Endothelial cell of umbilical vein (primary cell): Measurements from ENCODE around the gene ACKR3. TPM values are rescaled to one million over a fixed set of nuclear protein-coding genes. Genes with fewer than 3 reads are reported as not detected.
A peak's percentile ranks its signal among the peaks of the same experiment; 100 is the strongest.

Experiments
- BruUV-seq: library from RNA; stranded (reverse); fragments of 400-500 nt; replicated peaks from 2 replicates; lab custom pipeline; 2021; lab: Mats Ljungman, UMichigan
- CTCF ChIA-PET: fragments of 300-600, 350-600 bp; sonication (Branson Sonifier 250); formaldehyde crosslinking; loops from one replicate; lab custom pipeline; 2021; ENCODE audit warnings: antibody characterized with exemption, inconsistent platforms; lab: Charles Lee
- POLR2A ChIA-PET: fragments of 300-600, 350-600 bp; sonication (Branson Sonifier 250); formaldehyde crosslinking; loops from one replicate; lab custom pipeline; 2021; ENCODE audit warnings: antibody characterized with exemption, inconsistent platforms; lab: Charles Lee
- DNase-seq: peaks from one replicate; pipeline ENCODE4 v3.0.0-alpha.2; 2011; ENCODE audit warnings: low read depth, low spot score
- FAIRE-seq: peaks from 2 replicates; lab custom pipeline; 2011; peaks lifted over from hg19 to GRCh38; lab: Jason Lieb, UNC
- H2AFZ ChIP-seq: 2 replicates; pipeline ENCODE4 v1.6.0; 2012; ENCODE audit warnings: low read depth, low read length, control low read depth, inconsistent platforms
- H3K27ac ChIP-seq: 2 replicates; pipeline ENCODE4 v1.5.1; 2011; ENCODE audit warnings: low read depth, mild to moderate bottlenecking, control low read depth, low read length, moderate library complexity; ENCODE audit not compliant: insufficient read depth
- H3K27me3 ChIP-seq, 2 experiments: 2 replicates each; pipeline versions ENCODE4 v1.6.0 to v1.6.1; 2011; ENCODE audit warnings: low read length in 2 of 2, mixed read lengths in 1 of 2; ENCODE audit not compliant: control insufficient read depth in 2 of 2, insufficient read depth in 2 of 2
- H3K36me3 ChIP-seq, 2 experiments: 2 replicates in 1 of 2; 3 replicates in 1 of 2; pipeline ENCODE4 v1.5.1; 2011; ENCODE audit warnings: low read length in 2 of 2, mild to moderate bottlenecking in 1 of 2, moderate library complexity in 1 of 2; ENCODE audit not compliant: control insufficient read depth in 2 of 2, insufficient read depth in 2 of 2; ENCODE audit errors: extremely low read depth in 1 of 2
- H3K4me1 ChIP-seq: 3 replicates; pipeline ENCODE4 v1.5.1; 2011; ENCODE audit warnings: mild to moderate bottlenecking, low read length; ENCODE audit not compliant: control insufficient read depth, insufficient read depth; ENCODE audit errors: extremely low read depth
- H3K4me2 ChIP-seq: 2 replicates; pipeline ENCODE4 v1.6.1; 2011; ENCODE audit warnings: low read length, control low read depth, mixed read lengths; ENCODE audit not compliant: insufficient read depth
- H3K4me3 ChIP-seq, 3 experiments: fragments of 200-600 bp in 1 of 3; sonication (generic), shearing (Covaris generic) in 1 of 3; replicated peaks in 1 of 3; 2 replicates each; pipeline ENCODE4 v1.5.1; 2011 to 2016; ENCODE audit warnings: control low read depth in 3 of 3, low read length in 3 of 3, mild to moderate bottlenecking in 2 of 3, inconsistent platforms in 1 of 3, low read depth in 1 of 3, moderate library complexity in 1 of 3; ENCODE audit not compliant: insufficient read depth in 1 of 3
- H3K79me2 ChIP-seq: 2 replicates; pipeline ENCODE4 v1.6.0; 2012; ENCODE audit warnings: low read length, inconsistent platforms; ENCODE audit not compliant: control insufficient read depth, insufficient read depth
- H3K9ac ChIP-seq: replicated peaks from 2 replicates; pipeline ENCODE3; 2011; ENCODE audit warnings: low read length, control low read depth; ENCODE audit not compliant: insufficient read depth; ENCODE audit errors: extremely low read depth
- H3K9me1 ChIP-seq: replicated peaks from 3 replicates; pipeline ENCODE4 v1.6.0; 2011; ENCODE audit warnings: mild to moderate bottlenecking, low read length; ENCODE audit not compliant: control insufficient read depth, insufficient read depth; ENCODE audit errors: extremely low read depth
- H3K9me3 ChIP-seq: replicated peaks from 2 replicates; pipeline ENCODE4 v1.5.1; 2012; ENCODE audit warnings: low read length, inconsistent platforms; ENCODE audit not compliant: control insufficient read depth, insufficient read depth
- H4K20me1 ChIP-seq: replicated peaks from 2 replicates; pipeline ENCODE3; 2011; ENCODE audit warnings: mild to moderate bottlenecking, low read length; ENCODE audit not compliant: control insufficient read depth, insufficient read depth; ENCODE audit errors: extremely low read depth
- CTCF ChIP-seq, 2 donors: IDR thresholded peaks; 1 replicate in 1 of 2; 2 replicates in 1 of 2; pipeline ENCODE4 v1.5.1; 2011; ENCODE audit warnings: low read length in 2 of 2, mild to moderate bottlenecking in 2 of 2, moderate library complexity in 2 of 2, control low read depth in 1 of 2, inconsistent platforms in 1 of 2, low read depth in 1 of 2; ENCODE audit not compliant: insufficient read depth in 1 of 2; ENCODE audit errors: extremely low read depth in 1 of 2
- EZH2 ChIP-seq: IDR thresholded peaks from 2 replicates; pipeline ENCODE4 v1.6.1; 2012; ENCODE audit warnings: borderline replicate concordance, low read depth, mild to moderate bottlenecking, moderate library complexity, low read length, inconsistent platforms; ENCODE audit not compliant: severe bottlenecking
- FOS ChIP-seq: IDR thresholded peaks from 2 replicates; pipeline ENCODE4 v1.6.1; 2011; ENCODE audit warnings: mild to moderate bottlenecking, low read length, moderate library complexity, borderline replicate concordance; ENCODE audit not compliant: insufficient read depth
- GATA2 ChIP-seq: IDR thresholded peaks from 2 replicates; pipeline ENCODE4 v1.7.0; 2011; ENCODE audit warnings: low read depth, mild to moderate bottlenecking, moderate library complexity, mixed read lengths, low read length; ENCODE audit not compliant: insufficient read length, insufficient read depth
- JUN ChIP-seq: IDR thresholded peaks from 2 replicates; pipeline ENCODE4 v1.6.1; 2011; ENCODE audit warnings: borderline replicate concordance, low read depth; ENCODE audit not compliant: insufficient read length, insufficient read depth
- MAX ChIP-seq: IDR thresholded peaks from 2 replicates; pipeline ENCODE4 v1.6.1; 2011; ENCODE audit not compliant: insufficient read depth, insufficient read length
- MYC ChIP-seq: IDR thresholded peaks from one replicate; pipeline ENCODE4 v1.6.1; 2011; ENCODE audit warnings: mild to moderate bottlenecking, low read depth, low read length
- POLR2A ChIP-seq: IDR thresholded peaks from 2 replicates; pipeline ENCODE4 v1.6.1; 2012; ENCODE audit warnings: low read depth, mild to moderate bottlenecking, control low read depth, low read length
- POLR2AphosphoS5 ChIP-seq: IDR thresholded peaks from 2 replicates; pipeline ENCODE4 v1.6.1; 2012; ENCODE audit warnings: low read depth, mild to moderate bottlenecking, control low read depth, low read length, moderate library complexity; ENCODE audit not compliant: insufficient read depth
- dilution Hi-C: fragments of 300-500 bp; cut with MboI; formaldehyde crosslinking; loops from one replicate; pipeline ENCODE4 v1.15.0; 2019; ENCODE audit warnings: low sequenced_read_pairs; ENCODE audit not compliant: extremely low pct_ligation_motif_present
- intact Hi-C: fragments of 100-400 bp; cut with micrococcal nuclease; formaldehyde crosslinking; loops from one replicate; pipeline ENCODE4 v1.10.0; 2022
- polyA plus RNA-seq, 4 experiments: library from polyadenylated mRNA; depleted of rRNA in 3 of 4; stranded (reverse) in 3 of 4; unstranded in 1 of 4; fragments of >200 nt; gene quantifications; 2 replicates each; pipeline versions ENCODE4 v1.2.1 to v1.2.3, GENCODE V29; 2011 to 2012; ENCODE audit warnings: missing spikeins in 1 of 4
- total RNA-seq: library from RNA; stranded (reverse); gene quantifications from 2 replicates; pipeline ENCODE4 v1.2.3, GENCODE V29; 2021

The ACKR3 gene
- total and polyA plus RNA-seq, 2 donors (not counting 3 experiments of a cell fraction or from before 2014, with no cell fraction given): 31.1 to 428 TPM

GRCh38 chr2:236631281-236631855 is 61.7 kb downstream of the ACKR3 start:
- H3K79me2 ChIP-seq: no peaks in the 10 kb centered on the region
- POLR2A ChIA-PET: no interaction called here
- no peak overlapping the region for H3K27ac ChIP-seq
- no peak overlapping the region for H3K4me3 ChIP-seq
- CTCF ChIA-PET: no interaction called here
- no peaks in the 10 kb centered on the region for H3K27me3 ChIP-seq
- intact Hi-C loops: no loop called here
- H4K20me1 ChIP-seq: no peaks in the 10 kb centered on the region
- DNase-seq (peak; percentile 7), FAIRE-seq (no peak)
- no peaks in the 10 kb centered on the region for H3K9me3 ChIP-seq
- TF ChIP-seq MAX (no peak), POLR2AphosphoS5 (no peak), FOS (no peak), POLR2A (no peak), MYC (no peak), CTCF (IDR thresholded peaks at IDR 0.05; ENCODE audit: extremely low read depth in 1 of 2, insufficient read depth in 1 of 2, low read depth in 1 of 2, low read length in 2 of 2) (no peak), GATA2 (no peak), EZH2 (no peak), JUN (no peak)
- H2AFZ ChIP-seq: no peak overlapping the region
- no TSS peak for BruUV-seq
- dilution Hi-C loops: no loop called here
- no peak overlapping the region for H3K9ac ChIP-seq
- no peaks in the 10 kb centered on the region for H3K4me1 ChIP-seq
- H3K36me3 ChIP-seq: no peaks in the 10 kb centered on the region
- H3K4me2 ChIP-seq: no peak overlapping the region
- H3K9me1 ChIP-seq: no peaks in the 10 kb centered on the region
